ENCODE measurements around the gene CNGA3.
"Not testable (repeated sequence)": the region's sequence is repeated elsewhere in the genome, so short reads cannot be mapped to it uniquely, and the experiment has no call there.

CNGA3 gene

DNA sequence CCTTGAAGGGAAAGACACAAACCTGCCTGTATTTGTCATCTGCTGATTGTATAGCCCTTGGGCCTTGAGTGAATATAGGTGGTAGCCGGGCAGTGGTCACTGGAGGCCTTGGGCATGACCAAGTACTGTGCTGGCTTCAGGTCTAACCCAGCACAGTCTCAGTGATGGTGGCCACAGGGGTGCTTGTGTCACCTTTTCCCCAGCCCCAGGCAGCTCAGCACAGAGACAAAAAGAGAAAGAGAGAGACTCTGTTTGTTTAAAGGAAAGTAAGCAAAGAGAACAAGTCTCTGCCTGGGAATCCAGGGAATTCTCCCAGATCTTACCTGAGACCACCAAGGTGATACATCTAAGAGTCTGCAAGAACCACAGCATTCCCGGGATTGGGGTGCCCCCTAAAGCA lies 59.0 kb downstream of the CNGA3 start:
- DNase-seq, result no peak

DNA sequence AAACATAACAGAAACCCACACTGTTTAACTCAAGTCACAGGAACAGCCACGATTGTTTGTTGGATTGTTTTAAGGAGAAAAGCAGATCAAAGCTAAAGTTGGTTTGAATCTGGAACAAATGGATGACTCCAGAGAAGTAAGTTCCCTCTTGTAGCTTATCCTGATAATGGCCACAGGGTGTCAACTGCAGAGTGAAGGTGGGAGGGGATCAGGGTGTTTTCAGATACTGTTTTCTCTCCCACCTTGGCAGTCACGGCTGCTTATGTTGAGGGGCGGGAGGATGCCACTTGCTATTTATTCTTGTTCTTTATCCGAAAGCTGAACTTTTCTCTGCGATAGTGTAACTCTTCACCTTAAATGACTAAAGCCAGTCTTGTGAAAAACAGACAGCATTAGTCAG lies 61.9 kb downstream of the CNGA3 start:
- DNase-seq, result no peak

DNA sequence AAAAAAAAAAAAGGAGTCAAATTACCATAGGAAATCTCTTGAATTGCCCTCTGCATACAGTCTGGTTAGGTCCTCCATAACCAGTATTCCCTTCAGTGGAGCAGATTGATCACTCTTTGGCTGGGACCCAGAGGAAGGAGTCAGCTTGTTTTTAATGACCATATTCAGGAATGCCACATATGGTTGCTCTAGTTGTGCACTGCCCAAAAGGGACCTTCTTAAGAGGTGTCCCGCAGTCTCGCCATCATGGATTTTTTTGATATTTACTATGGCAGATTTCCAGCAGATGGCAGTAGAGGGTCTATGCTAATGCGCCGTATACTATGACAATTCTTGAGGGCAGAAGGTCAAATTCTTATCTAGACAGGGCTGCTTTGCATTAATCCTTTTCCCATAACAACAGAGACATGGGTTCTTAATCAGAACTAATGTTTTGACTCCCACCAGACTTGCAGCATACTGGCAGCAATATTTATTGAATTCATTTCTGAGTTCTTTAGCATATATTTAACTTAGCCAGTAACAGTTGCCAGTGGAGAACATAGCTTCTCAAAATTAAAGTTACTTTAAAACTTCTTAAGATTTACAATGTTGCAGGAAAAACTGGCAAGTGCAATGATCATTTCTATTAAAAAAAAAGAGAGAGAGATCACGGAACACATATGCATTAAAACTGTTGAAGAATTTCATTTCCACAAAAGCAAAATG lies 66.6 kb downstream of the CNGA3 start:
- DNase-seq, result peak; percentile 64 to 65

DNA sequence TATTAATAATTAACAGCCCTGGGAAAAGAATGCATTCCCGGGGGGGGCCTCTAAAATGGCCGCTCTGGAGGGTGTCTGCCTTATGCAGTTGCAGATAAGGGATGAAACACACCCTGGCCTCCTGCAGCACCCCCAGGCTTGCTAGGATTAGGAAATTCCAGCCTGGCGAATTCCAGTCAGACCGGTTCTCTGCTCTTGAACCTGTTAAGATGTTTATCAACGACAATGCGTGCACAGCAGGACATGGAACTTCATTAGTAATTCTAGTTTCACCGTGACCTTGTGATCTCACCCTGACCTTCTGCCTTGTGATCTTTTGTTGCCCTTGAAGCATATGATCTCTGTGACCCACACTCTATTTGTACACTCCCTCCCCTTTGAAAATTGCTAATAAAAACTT lies 68.0 kb downstream of the CNGA3 start:
- DNase-seq, result not testable (repeated sequence)

DNA sequence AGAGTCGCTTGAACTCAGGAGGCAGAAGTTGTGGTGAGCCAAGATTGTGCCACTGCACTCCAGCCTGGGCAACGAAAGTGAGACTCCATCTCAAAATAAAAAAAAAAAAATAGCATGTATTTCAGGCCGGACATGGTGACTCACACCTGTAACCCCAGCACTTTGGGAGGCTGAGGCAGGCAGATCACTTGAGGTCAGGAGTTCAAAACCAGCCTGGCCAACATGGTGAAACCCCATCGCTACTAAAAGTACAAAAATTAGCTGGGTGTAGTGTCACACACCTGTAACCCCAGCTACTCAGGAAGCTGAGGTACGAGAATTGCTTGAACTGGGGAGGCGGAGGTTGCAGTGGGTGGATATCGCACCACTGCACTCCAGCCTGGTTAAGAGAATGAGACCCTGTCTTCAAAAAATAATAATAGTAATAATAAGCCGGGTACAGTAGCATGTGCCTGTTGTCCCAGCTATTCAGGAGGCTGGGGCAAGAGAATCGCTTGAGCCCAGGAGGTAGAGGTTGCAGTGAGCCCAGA lies 69.5 kb downstream of the CNGA3 start:
- not testable (repeated sequence) for DNase-seq

DNA sequence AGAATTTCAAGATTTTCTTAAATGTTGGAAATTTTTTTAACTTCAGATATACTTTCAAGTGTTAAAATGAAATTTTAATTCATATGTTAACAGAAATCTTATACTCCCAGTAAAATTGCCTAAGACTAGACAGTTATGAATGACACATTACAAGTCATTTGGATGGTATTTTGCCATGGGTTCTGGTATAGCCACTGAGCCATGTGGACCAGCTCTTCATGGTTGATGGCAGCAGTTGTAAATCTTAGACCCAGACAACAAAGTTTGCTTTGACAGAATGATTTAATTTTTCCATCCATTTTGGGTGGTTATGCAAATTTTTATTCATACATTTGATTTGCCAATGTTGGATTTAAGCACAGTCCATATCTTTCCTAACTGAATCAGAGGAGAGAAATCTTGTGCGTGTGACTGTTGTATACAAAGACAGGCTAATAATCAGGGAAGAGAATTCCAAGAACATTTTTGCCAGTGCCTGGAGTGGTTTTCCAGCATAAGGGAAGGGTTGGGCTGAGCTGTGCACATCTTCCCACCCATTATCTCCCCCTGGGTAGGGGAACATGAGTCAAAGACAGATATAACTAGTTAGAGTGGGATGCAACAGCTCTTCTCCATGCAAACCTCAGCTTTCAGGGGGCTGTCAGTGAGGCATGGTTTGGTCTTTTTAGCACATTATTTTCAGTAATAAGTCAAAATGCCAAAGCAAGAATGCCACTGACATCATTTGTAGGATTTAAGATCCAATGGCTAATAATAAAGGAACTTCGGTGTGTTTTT lies 70.3 kb downstream of the CNGA3 start:
- DNase-seq, result no peak

DNA sequence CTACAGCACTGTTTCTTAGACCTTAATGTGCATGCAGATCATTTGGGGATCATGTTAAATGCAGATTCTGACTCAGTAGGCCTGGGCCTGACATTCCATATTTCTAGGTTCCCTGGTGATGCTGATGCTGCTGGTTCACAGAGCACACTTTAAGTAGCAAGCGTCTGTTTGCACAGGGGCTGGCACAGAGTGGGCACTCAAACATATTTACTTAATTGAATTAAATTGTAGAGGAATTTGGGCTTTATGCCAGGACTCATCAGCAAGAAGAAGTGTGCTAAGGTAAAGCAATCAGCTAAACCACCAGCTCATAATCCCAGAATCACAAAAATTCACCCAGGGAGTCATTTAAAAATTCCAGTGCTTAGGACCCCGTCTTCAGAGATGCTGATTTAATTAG lies 73.3 kb downstream of the CNGA3 start:
- no peak for DNase-seq

DNA sequence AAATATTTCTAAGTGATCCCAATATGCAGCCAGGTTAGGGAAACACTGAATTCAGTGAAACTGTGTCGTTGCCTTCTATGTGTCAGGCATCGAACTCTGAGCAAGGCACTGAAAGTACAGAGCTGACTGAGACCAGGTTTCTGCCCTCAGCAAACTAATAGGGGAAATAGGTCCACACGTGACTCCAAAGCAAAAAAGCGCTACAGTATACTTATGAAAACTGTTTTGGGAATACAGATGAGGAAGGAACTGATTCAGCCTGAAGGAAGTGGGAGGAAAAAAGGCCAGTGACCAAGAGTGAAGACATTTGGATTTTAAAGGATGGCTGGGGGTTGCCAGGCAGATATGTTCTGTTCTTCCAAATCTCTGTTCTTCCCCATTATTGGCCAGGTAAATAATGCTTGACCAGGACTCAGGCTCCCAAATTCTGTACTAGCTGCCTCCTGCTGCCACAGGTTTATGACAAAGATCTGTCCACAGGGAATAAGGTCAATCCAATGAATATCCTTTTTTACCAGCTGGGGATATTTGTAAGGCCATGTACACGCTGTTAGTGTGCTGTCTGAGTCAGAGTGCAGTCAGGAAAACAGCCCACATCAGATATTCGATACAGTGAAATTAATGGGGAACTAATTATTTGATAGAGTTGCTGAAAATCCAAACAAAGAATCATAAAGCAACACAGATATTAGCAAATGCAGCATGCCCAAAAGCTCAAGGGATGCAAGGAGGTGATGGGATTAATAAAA lies 73.9 kb downstream of the CNGA3 start:
- no peak for DNase-seq

DNA sequence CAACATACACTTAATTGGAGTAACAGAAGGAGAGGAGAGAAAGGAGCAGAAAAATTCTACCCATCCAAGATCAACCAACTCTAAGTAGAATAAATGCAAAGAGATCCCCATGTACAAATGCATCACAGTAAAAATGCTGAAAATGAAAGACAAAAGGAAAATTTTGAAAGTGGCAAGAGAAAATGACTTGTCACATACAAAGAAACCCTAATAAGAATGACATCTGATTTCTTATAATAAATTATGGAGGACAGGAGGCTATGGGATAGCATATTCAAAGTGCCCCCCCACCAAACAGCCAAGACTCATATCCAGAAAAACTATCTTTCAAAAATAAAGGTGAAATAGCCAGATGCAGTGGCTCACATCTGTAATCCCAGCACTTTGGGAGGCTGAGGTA lies 76.2 kb downstream of the CNGA3 start:
- DNase-seq, result no peak

DNA sequence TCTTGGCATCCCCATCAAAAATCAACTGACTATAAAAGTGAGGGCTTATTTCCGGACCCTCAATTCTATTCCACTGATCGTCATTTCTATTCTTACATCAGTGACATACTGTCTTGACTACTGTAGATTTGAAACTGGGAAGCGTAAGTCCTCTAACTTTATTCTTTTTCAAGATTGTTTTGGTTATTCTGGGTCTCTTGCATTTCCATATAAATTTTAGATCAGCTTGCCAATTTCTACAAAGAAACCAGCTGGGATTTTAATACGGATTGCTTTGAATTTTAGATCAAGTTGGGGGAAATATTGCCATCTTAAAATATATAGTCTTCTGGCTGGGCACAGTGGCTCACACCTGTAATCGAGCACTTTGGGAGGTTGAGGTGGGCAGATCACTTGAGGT lies 80.5 kb downstream of the CNGA3 start:
- no peak for DNase-seq

DNA sequence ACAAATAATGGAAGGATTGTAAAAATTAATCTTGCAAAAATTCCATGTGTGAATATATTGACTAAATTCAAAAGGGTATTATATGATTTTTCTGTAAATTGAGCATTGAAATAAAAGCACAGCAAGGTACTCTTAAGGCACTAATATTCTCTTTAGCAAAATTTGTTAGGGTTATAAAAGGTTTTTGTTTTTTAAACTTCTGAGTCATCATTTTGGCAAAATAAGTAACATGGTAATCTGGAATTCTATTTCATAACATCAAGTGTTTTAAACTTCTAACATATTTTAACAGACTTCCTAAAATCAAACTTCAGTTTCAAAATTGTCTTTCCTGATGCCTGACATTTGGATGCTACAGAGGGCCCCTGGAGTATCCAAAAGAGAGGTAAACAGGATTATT lies 85.9 kb downstream of the CNGA3 start:
- DNase-seq, result no peak

DNA sequence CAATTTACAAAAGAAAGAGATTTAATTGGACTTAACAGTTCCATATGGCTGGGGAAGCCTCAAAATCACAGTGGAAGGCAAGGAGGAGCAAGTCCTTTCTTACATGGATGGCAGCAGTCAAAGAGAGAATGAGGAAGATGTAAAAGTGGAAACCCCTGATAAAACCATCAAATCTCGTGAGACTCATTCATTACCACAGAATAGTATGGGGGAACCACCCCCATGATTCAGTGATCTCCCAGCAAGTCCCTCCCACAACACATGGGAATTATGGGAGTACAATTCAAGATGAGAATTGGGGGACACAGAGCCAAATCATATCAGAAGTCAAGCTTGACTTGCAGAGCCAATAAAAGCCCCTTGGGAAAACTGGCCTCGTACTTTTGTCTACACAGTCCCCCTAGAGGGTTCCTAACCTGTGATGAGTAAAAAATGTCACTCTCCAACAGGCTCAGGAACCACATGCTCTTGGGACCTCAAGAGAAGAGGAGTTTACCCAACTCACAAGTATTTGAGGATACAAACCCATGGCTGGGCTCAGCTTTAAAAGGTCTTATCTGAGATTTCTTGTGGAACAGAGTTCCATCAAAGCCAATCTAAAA lies 87.2 kb downstream of the CNGA3 start:
- no peak for DNase-seq

DNA sequence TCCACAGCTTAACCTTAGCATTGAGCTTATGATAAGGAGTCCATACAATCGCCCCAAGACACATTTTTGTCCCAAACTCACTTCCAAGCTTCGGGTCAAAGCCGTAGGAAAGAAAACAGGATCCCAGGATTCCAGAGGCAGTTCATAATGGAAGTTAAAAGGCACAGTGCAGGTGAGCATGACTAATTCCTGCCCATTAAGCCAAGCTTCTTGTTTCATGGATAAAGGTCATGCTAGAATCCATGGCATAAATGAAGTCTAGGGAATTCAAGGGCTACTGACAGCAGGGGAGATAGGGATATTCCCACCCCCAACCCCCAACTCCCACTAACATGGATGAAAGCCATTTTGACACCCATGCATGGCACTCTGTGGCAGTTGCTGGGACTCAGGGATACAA lies 88.2 kb downstream of the CNGA3 start:
- DNase-seq, result no peak

DNA sequence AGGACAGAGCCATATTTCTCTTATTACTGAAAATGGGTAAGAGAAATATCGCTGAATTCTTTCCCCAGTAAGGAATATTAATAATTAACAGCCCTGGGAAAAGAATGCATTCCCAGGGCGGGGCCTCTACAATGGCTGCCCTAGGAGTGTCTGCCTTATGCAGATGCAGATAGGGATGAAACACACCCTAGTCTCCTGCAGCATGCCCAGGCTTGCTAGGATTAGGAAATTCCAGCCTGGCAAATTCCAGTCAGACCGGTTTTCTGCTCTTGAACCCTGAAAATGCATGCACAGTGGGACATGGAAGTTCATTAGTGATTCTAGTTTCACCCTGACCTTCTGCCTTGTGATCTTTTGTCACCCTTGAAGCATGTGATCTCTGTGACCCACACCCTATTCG lies 89.4 kb downstream of the CNGA3 start:
- not testable (repeated sequence) for DNase-seq

DNA sequence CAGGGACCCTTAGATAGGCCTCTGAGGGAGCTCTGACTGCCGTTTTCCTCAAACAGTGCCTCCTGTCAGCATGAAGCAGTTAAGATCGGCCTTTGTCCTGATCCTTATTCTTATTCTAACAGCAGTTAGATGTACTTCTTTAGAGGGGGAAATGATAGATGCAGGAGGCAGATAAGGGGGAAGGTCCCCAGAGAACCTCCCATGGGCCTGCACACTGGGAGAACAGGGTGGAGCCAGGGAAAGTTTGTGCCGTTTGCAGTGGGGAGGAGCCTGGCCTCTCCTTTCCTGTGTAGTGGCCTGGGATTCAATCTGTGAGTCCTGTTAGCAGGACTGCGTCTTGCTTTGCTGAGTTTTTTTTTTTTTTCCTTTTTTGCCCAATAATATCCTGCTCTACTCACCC lies 90.5 kb downstream of the CNGA3 start:
- no peak for DNase-seq

DNA sequence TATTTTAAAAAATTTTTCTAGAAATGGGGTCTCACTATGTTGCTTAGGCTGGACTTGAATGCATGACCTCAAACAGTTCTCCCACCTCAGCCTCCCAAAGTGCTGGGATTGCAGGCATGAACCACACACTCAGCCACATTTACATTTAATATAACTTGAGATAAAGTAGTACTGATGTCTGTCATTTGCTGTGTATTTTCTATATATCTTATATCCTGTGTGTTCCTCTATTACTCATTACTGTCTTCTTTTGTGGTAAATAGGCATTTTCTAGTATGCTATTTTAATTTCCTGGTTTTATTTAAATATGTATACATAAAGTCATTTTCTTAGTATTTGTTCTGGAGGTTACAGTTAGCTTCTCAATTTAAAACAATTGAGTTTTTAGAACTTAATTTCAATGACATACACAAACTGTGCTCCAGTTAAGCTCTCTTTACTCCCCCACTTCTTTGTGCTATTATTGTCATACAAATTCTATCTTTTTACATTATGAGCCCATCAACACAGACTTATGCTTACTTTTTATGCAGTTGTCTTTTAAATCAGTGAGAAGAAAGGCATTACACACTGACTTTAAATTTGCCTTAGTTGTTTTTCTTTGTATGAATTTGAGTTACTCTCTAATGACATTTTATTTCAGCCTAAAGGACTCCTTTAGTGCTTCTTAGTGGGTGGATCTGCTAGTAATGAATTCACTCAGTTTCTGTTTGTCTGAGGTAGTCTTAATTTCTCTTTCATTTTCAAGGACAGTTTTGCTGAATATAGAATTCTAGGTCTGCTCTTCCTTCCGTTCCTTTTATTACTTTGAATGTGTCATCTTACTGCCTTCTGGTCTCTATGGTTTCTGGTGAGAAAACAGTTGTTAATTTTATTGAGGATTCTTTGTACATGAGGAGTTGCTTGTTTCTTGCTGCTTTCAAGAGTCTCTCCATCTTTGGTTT lies 92.2 kb downstream of the CNGA3 start:
- no peak for DNase-seq

DNA sequence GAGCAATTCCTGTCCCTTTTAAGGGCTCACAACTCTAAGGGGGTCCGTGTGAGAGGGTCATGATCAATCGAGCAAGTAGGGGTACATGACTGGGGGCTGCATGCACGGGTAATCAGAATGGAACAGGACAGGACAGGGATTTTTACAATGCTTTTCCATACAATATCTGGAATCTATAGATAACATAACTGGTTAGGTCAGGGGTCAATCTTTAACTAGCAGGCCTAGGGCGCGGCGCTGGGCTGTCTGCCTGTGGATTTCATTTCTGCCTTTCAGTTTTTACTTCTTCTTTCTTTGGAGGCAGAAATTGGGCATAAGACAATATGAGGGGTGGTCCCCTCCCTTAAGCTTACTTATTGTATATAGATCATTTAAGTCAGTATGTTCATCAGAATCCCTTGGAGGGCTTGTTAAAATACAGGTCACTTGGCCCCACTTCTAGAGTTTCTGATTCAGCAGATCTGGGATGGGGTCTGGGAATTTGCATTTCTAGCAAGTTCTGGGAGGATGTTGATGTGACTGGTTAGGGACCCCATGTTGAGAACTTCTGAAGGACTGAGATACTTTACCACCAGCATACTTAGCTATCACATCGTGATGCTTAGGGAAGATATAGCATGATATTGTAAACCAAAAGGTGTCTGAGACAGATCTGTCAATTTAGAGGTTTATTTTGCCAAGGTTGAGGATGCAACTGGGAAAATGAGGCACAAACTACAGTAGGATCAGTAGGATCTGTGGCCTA lies 95.6 kb downstream of the CNGA3 start:
- DNase-seq, result no peak

DNA sequence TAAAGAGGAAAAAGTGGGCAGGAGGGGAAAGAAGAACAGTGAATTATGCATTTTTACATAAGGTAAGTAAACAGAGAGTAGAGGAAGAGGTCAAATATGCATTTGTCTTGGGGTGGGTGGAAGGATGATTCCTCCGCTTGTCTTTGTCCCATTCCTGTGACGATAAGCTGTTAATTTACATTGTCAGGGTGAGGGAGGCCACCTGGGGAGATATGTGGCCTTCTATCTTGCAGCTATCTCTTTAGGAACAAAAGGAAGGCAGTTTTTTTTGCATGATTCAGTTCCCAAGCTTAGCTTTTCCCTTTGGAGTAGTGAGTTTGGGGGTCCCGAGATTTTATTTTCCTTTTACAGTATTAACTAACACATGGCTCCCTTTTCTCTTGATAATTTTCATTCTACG lies 96.2 kb downstream of the CNGA3 start:
- DNase-seq, result no peak

DNA sequence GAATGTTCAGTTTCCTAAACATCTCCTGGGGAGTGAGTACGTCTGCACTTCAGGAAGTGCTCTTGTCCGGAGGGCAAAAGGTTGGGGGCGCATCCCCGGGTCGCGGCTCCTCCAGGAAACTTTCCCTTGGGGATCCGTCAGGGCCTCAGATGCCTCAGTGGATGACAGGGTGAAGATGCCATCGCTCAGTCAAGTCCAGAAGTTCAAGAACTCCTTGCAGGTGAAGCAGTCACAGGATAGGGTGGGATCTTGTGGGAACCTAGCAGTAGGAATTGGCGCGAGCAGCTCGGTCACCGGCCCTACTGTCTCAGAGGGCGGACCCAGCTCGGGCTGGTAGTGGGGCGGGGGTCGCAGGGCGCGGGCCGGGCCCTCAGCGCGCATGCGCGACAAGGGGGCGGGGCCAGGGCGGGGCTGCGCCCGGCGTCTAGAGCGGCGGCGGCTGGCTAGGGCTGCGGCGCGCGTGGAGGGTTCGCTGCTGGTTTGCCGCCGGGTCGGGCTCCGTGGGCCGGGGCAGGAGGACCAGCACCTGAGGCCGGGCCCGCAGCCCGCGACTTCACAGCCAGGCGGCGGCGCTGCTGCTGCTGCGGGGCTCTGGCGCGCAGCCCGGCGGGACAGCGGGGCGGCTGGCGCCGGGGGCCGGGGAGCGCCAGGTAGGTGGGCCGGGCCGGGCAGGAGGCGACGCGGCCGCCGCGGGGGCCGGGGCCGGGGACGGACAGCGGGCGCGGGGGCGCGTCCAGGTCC lies 98.3 kb downstream of the CNGA3 start, which contains the start of gene INPP4A:
TSS of gene INPP4A (plus strand) at position 423 of the 741 bp plus-strand sequence. CDS start 75,191 bp downstream, outside the sequence.
- DNase-seq, result peak; percentile 10 to 15

DNA sequence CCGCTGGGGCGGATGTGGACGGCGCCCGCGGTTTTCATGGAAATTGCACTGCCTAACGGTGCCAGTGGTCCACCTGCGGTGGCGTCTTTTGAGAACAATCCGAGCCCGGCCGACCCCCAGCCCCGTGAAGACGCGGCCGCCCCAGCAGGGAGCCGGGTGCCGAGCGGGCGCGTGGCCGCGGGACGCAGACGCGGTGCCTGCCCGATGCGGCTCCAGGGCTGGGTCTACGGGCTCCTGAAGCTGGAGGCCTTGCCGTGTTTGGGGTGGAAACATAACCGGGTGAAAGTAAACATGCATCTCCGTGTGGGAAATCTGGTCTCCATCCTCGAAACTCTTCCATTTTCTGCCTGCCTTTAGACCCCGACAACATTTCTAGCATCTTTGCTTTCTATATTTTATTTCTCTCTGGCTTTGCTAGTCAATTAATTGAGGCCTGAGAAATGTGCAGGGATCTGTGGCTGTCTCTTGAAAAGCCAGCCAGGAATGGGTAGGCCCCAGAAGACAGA lies 99.0 kb downstream of the CNGA3 start:
- DNase-seq, result no peak

All from AML-193 (cell line).